Testis (tissue), 2 donors: ENCODE data around the gene RUNDC3A.

Experiments
- POLR2A ChIP-seq: fragments of 450-650 bp; IDR thresholded peaks from one replicate; pipeline ENCODE4 v1.6.1; 2017; ENCODE audit warnings: antibody characterized with exemption, mild to moderate bottlenecking, moderate library complexity
- TF ChIP-seq, protein P1 (sequence below), 3 experiments: fragments of 450-650 bp in 2 of 3; fragments of 200-600 bp in 1 of 3; sonication (generic) in 1 of 3; IDR thresholded peaks; one replicate each; pipeline ENCODE4 v1.5.1; 2016 to 2019; ENCODE audit warnings: antibody characterized with exemption in 3 of 3, mild to moderate bottlenecking in 2 of 3, moderate library complexity in 1 of 3

DNA sequence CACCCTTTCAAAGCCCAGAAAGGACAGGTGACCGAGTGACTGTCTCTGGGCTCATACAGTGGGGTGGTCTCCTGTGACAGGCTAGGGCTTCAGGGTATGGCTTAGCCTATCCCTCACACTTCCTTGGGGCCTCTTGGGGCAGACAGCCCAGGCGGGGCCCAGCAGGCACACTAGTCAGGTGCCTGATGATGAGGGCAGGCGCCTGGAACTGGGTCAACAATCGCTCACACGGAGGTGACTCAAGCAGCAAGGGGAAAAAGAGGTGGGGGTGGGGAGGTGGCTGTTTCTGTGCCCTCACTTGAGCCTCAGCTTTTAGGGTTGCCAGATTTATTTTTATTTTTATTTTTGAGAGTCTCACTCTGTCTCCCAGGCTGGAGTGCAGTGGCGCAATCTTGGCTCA lies 30.3 kb downstream of the RUNDC3A start:
- TF ChIP-seq, protein P1, sequence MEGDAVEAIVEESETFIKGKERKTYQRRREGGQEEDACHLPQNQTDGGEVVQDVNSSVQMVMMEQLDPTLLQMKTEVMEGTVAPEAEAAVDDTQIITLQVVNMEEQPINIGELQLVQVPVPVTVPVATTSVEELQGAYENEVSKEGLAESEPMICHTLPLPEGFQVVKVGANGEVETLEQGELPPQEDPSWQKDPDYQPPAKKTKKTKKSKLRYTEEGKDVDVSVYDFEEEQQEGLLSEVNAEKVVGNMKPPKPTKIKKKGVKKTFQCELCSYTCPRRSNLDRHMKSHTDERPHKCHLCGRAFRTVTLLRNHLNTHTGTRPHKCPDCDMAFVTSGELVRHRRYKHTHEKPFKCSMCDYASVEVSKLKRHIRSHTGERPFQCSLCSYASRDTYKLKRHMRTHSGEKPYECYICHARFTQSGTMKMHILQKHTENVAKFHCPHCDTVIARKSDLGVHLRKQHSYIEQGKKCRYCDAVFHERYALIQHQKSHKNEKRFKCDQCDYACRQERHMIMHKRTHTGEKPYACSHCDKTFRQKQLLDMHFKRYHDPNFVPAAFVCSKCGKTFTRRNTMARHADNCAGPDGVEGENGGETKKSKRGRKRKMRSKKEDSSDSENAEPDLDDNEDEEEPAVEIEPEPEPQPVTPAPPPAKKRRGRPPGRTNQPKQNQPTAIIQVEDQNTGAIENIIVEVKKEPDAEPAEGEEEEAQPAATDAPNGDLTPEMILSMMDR (IDR thresholded peaks at IDR 0.05), result no peak
- TF ChIP-seq POLR2A, result no peak
